K562 (cell line): ENCODE measurements around the gene IL5. TPM values are rescaled to one million over a fixed set of nuclear protein-coding genes. Genes with fewer than 3 reads are reported as not detected.
A peak's percentile ranks its signal among the peaks of the same experiment; 100 is the strongest.
"Not testable (repeated sequence)": the region's sequence is repeated elsewhere in the genome, so short reads cannot be mapped to it uniquely, and the experiment has no call there.

Source experiments
- ATAC-seq: fragments of 200-7000 bp; cut with Tn5 transposase; 3 replicates; pipeline ENCODE4 v1.9.1; 2020; ENCODE audit warnings: moderate library complexity
- BruUV-seq: library from RNA; stranded (reverse); fragments of 400-500 nt; replicated peaks from 2 replicates; lab custom pipeline; 2021; lab: Mats Ljungman, UMichigan
- CTCF ChIA-PET: fragments of 300-600 bp; formaldehyde crosslinking; extraction: SDS; loops from one replicate; lab custom pipeline; 2021; ENCODE audit warnings: low intra/inter-chr PET ratio; lab: Yijun Ruan, JAX
- POLR2A ChIA-PET: fragments of 300-600, 350-650 bp; sonication (Branson Sonifier 250); formaldehyde crosslinking; extraction: SDS; loops from one replicate; lab custom pipeline; 2021; ENCODE audit warnings: antibody characterized with exemption, inconsistent platforms; lab: Yijun Ruan, JAX
- DNase-seq, 4 experiments: peaks; one replicate each; pipeline versions ENCODE4 v3.0.0 to v3.0.0-alpha.2; 2011 to 2018; ENCODE audit warnings: low spot score in 3 of 4, mixed read lengths in 3 of 4; ENCODE audit errors: extremely low read depth in 1 of 4
- FAIRE-seq: peaks from 2 replicates; lab custom pipeline; 2011; peaks lifted over from hg19 to GRCh38; lab: Jason Lieb, UNC
- H2AFZ ChIP-seq: 2 replicates; pipeline ENCODE4 v1.6.0; 2011; ENCODE audit warnings: low read depth, low read length, control low read depth, inconsistent platforms
- H3K27ac ChIP-seq: fragments of 200-600 bp; 3 replicates; pipeline ENCODE4 v1.8.0; 2011; ENCODE audit warnings: low read depth, mild to moderate bottlenecking, control low read depth, inconsistent platforms, low read length, moderate library complexity, mixed read lengths; ENCODE audit errors: extremely low read depth
- H3K27me3 ChIP-seq, 2 experiments: fragments of 300-600 bp in 1 of 2; 2 replicates in 1 of 2; 3 replicates in 1 of 2; pipeline versions ENCODE4 v1.6.0 to v1.8.0; 2011; ENCODE audit warnings: inconsistent platforms in 2 of 2, low read length in 2 of 2, mild to moderate bottlenecking in 1 of 2, mixed read lengths in 1 of 2, moderate library complexity in 1 of 2; ENCODE audit not compliant: control insufficient read depth in 2 of 2, insufficient read depth in 2 of 2
- H3K36me3 ChIP-seq: fragments of 300-600 bp; 3 replicates; pipeline ENCODE4 v1.8.0; 2011; ENCODE audit warnings: mild to moderate bottlenecking, low read length, inconsistent platforms; ENCODE audit not compliant: control insufficient read depth, insufficient read depth
- H3K4me1 ChIP-seq, 2 experiments: fragments of 200-600 bp in 1 of 2; replicated peaks in 1 of 2; 2 replicates in 1 of 2; 3 replicates in 1 of 2; pipeline versions ENCODE4 v1.5.1 to v1.8.0; 2011; ENCODE audit warnings: inconsistent platforms in 2 of 2, low read length in 2 of 2, mild to moderate bottlenecking in 1 of 2, mixed read lengths in 1 of 2, moderate library complexity in 1 of 2; ENCODE audit not compliant: control insufficient read depth in 2 of 2, insufficient read depth in 2 of 2
- H3K4me2 ChIP-seq: 2 replicates; pipeline ENCODE4 v1.6.1; 2011; ENCODE audit warnings: low read length, control low read depth, inconsistent platforms, mixed read lengths; ENCODE audit not compliant: insufficient read depth
- H3K4me3 ChIP-seq: fragments of 200-600 bp; sonication (generic), shearing (Covaris generic); 2 replicates; pipeline ENCODE4 v1.5.1; 2016; ENCODE audit warnings: control low read depth, inconsistent platforms
- H3K79me2 ChIP-seq: fragments of 200-600 bp; 3 replicates; pipeline ENCODE4 v1.8.0; 2011; ENCODE audit warnings: low read length, inconsistent platforms; ENCODE audit not compliant: control insufficient read depth, insufficient read depth
- H3K9ac ChIP-seq, 2 experiments: 2 replicates each; pipeline versions ENCODE4 v1.6.0 to v1.6.1; 2011; ENCODE audit warnings: low read depth in 2 of 2, low read length in 2 of 2, control low read depth in 1 of 2, inconsistent platforms in 1 of 2, mild to moderate bottlenecking in 1 of 2, mixed read lengths in 1 of 2; ENCODE audit not compliant: insufficient read depth in 1 of 2
- H3K9me1 ChIP-seq: one replicate; pipeline ENCODE4 v1.6.0; 2011; ENCODE audit warnings: inconsistent platforms, mild to moderate bottlenecking, low read length, moderate library complexity; ENCODE audit not compliant: control insufficient read depth, insufficient read depth
- H3K9me3 ChIP-seq: replicated peaks from 2 replicates; pipeline ENCODE4 v1.5.1; 2011; ENCODE audit warnings: low read depth, low read length, inconsistent platforms; ENCODE audit not compliant: control insufficient read depth, insufficient read depth
- H4K20me1 ChIP-seq: replicated peaks from 2 replicates; pipeline ENCODE4 v1.6.1; 2011; ENCODE audit warnings: low read length, inconsistent platforms, mixed read lengths; ENCODE audit not compliant: control insufficient read depth, insufficient read depth
- CHD2 ChIP-seq: IDR thresholded peaks from 2 replicates; pipeline ENCODE4 v1.6.1; 2011; ENCODE audit warnings: low read depth, low read length
- ZNF431 ChIP-seq: sonication (generic); formaldehyde crosslinking; IDR thresholded peaks from 2 replicates; pipeline ENCODE4 v1.8.0; 2022; ENCODE audit warnings: mild to moderate bottlenecking, missing genetic modification reagents
- ZNF512 ChIP-seq: IDR thresholded peaks from 2 replicates; pipeline ENCODE4 v1.6.1; 2016; ENCODE audit warnings: missing genetic modification characterization, missing compliant biosample characterization
- WGBS: fragments of 100-300 bp; shearing (Covaris generic); methylation state at CpG from one replicate; pipeline ENCODE4 v1.1.6; 2016; ENCODE audit warnings: low coverage, mixed read lengths; ENCODE audit not compliant: insufficient coverage; ENCODE audit errors: missing lambda C conversion rate; 5-methylcytosine and 5-hydroxymethylcytosine counted together
- in situ Hi-C: fragments of 300-500 bp; cut with MboI; formaldehyde crosslinking; loops from 4 replicates; pipeline ENCODE4 v1.15.0; 2018; ENCODE audit warnings: inconsistent platforms, mixed read lengths
- intact Hi-C: fragments of 100-400 bp; cut with micrococcal nuclease; formaldehyde crosslinking; loops from 2 replicates; pipeline ENCODE4 v1.14.2; 2022
- polyA plus RNA-seq, 8 experiments: library from polyadenylated mRNA; depleted of rRNA in 4 of 8; stranded (reverse) in 5 of 8; unstranded in 3 of 8; fragments of >200 nt; fragmentation: Nextera tagmentation in 2 of 8; fragmentation: Illumina TruSeq in 1 of 8; extraction: Ambion mirVana in 2 of 8; extraction: Trizol in 1 of 8; gene quantifications; 2 replicates each; pipeline versions ENCODE4 v1.2.1 to v1.2.3, GENCODE V29; 2011 to 2014; ENCODE audit warnings: inconsistent platforms in 1 of 8, missing spikeins in 1 of 8
- total RNA-seq, 7 experiments: library from RNA; depleted of rRNA in 6 of 7; stranded (reverse); fragments of >200 nt in 6 of 7; fragmentation: Illumina TruSeq in 2 of 7; extraction: Trizol in 2 of 7; gene quantifications; 2 replicates each; pipeline versions ENCODE4 v1.2.1 to v1.2.3, GENCODE V29; 2011 to 2021; ENCODE audit warnings: low replicate concordance in 1 of 7

IL5 gene
- total and polyA plus RNA-seq, 9 of the 15 experiments (the other 6 are each of a cell fraction or from before 2014, with no cell fraction given): 0.44 TPM; not detected in 8

- WGBS: 43% methylated on average over 5 of the region's 5 CpGs
- DNase-seq, H3K27me3 ChIP-seq, H3K27ac ChIP-seq, H3K79me2 ChIP-seq, H3K4me2 ChIP-seq, H3K9ac ChIP-seq, FAIRE-seq, BruUV-seq, H2AFZ ChIP-seq, H3K9me3 ChIP-seq, H3K9me1 ChIP-seq, H3K36me3 ChIP-seq, H3K4me3 ChIP-seq, H4K20me1 ChIP-seq, ATAC-seq: not testable (repeated sequence)
- intact Hi-C loops: loop anchor here (5.0 kb wide), 2 partner anchors 67 to 127 kb away; no protein-coding TSS in a partner anchor
- TF ChIP-seq ZNF431 (CRISPR knock-in tag) (peak; percentile 92), CHD2 (peak; percentile 77; the same call in 1 of the 2 replicates)
- in situ Hi-C loops: loop anchor here (5.0 kb wide), 1 partner anchor 347 kb away; the partner anchor contains the start of gene LEAP2
- CTCF ChIA-PET: interaction anchor here (0.7 kb wide), 1 partner anchor 210 kb away, joined by 3 read pairs; no protein-coding TSS in a partner anchor
- POLR2A ChIA-PET: interaction anchor here (0.6 kb wide), 1 partner anchor 70 kb away, joined by 3 read pairs; no protein-coding TSS in a partner anchor
- H3K4me1 ChIP-seq: peaks cover 4 to 26% of the 10 kb centered on the region in 2 experiments; a peak in 4 of 5 replicates
Observed at GRCh38 chr5:132524877-132525276, 18.4 kb downstream of the IL5 start.

- H2AFZ ChIP-seq, ATAC-seq, H3K9me1 ChIP-seq, H3K9me3 ChIP-seq, H3K4me2 ChIP-seq, POLR2A ChIA-PET, in situ Hi-C loops, BruUV-seq, H3K36me3 ChIP-seq, DNase-seq, H3K27ac ChIP-seq, H3K4me3 ChIP-seq, H4K20me1 ChIP-seq, H3K27me3 ChIP-seq, H3K4me1 ChIP-seq, CTCF ChIA-PET, intact Hi-C loops, H3K79me2 ChIP-seq, H3K9ac ChIP-seq: not testable (repeated sequence)
- FAIRE-seq: peak; percentile 37
- peak; percentile 75 for TF ChIP-seq ZNF512 (tag)
- WGBS: 22% methylated on average over 1 of the region's 1 CpG
Observed at GRCh38 chr5:132522067-132522466, 21.3 kb downstream of the IL5 start.
